Activated T-cell treated with anti-CD3 and anti-CD28 coated beads, Interleukin-2, amount 50 U/mL, for 72 hours (primary cell): ENCODE results near the gene WDR77. TPM values are rescaled to one million over a fixed set of nuclear protein-coding genes. Genes with fewer than 3 reads are reported as not detected.

Source experiments
- ATAC-seq, 2 donors: fragments of 150-1000 bp; cut with Tn5 transposase; replicated peaks in 1 of 2; 2 replicates each; pipeline ENCODE4 v1.10.0; 2021; ENCODE audit warnings: moderate library complexity in 2 of 2, mild to moderate bottlenecking in 1 of 2
- DNase-seq, 2 donors: peaks; one replicate each; pipeline ENCODE4 v3.0.0; 2021 to 2022; ENCODE audit warnings: mixed read lengths in 1 of 2
- H3K27ac Mint-ChIP-seq: one replicate; pipeline ENCODE4 v1.8.0; 2022; ENCODE audit warnings: mild to moderate bottlenecking, moderate library complexity, mixed read lengths
- H3K27me3 Mint-ChIP-seq: one replicate; pipeline ENCODE4 v1.8.0; 2022; ENCODE audit warnings: low read depth, mixed read lengths
- H3K36me3 Mint-ChIP-seq, 2 donors: one replicate each; pipeline ENCODE4 v1.8.0; 2022; ENCODE audit warnings: mixed read lengths in 2 of 2, mild to moderate bottlenecking in 1 of 2; ENCODE audit not compliant: insufficient read depth in 2 of 2
- H3K4me1 Mint-ChIP-seq: one replicate; pipeline ENCODE4 v1.8.0; 2022; ENCODE audit warnings: low read depth, mixed read lengths
- H3K4me3 Mint-ChIP-seq, 2 donors: one replicate each; pipeline ENCODE4 v1.8.0; 2022; ENCODE audit warnings: mild to moderate bottlenecking in 2 of 2, mixed read lengths in 2 of 2, moderate library complexity in 2 of 2
- H3K9me3 Mint-ChIP-seq, 2 donors: one replicate each; pipeline ENCODE4 v1.8.0; 2022; ENCODE audit warnings: mixed read lengths in 2 of 2
- total RNA-seq, 2 donors: library from RNA; stranded (reverse); gene quantifications; one replicate each; pipeline ENCODE4 v1.2.3, GENCODE V29; 2022

The WDR77 gene
- total RNA-seq, 2 donors from 2014 or later, result 15.7 to 21.5 TPM

GRCh38 chr1:111412839-111413238 lies 36.2 kb downstream of the WDR77 start:
- H3K4me1 Mint-ChIP-seq, result no peaks in the 10 kb centered on the region
- H3K4me3 Mint-ChIP-seq, result no peak overlapping the region
- no peaks in the 10 kb centered on the region for H3K9me3 Mint-ChIP-seq
- ATAC-seq (no peak), DNase-seq (no peak)
- H3K27ac Mint-ChIP-seq, result no peak overlapping the region
- no peaks in the 10 kb centered on the region for H3K36me3 Mint-ChIP-seq
- no peaks in the 10 kb centered on the region for H3K27me3 Mint-ChIP-seq

- Mint-ChIP-seq H3K4me3 (no peak overlapping the region), H3K27me3 (no peaks in the 10 kb centered on the region), H3K36me3 (no peaks in the 10 kb centered on the region), H3K9me3 (no peaks in the 10 kb centered on the region), H3K4me1 (peaks cover 40% of the 10 kb centered on the region), H3K27ac (no peak overlapping the region)
- DNase-seq (no peak), ATAC-seq (no peak)
These were observed 41.8 kb downstream of the WDR77 start for GRCh38 chr1:111407301-111407700.

GRCh38 chr1:111406321-111406768 lies 42.7 kb downstream of the WDR77 start:
- Mint-ChIP-seq H3K4me1 (peaks cover 48% of the 10 kb centered on the region), H3K9me3 (no peaks in the 10 kb centered on the region), H3K4me3 (peak overlapping the region; percentile 7 to 66), H3K36me3 (no peaks in the 10 kb centered on the region), H3K27me3 (no peaks in the 10 kb centered on the region), H3K27ac (no peak overlapping the region)
- ATAC-seq (peak; percentile 75 to 83), DNase-seq (peak; percentile 25 to 27)

- Mint-ChIP-seq H3K4me3 (no peak overlapping the region), H3K4me1 (peaks cover 55% of the 10 kb centered on the region), H3K9me3 (no peaks in the 10 kb centered on the region), H3K36me3 (no peaks in the 10 kb centered on the region), H3K27ac (no peak overlapping the region), H3K27me3 (no peaks in the 10 kb centered on the region)
- DNase-seq (no peak), ATAC-seq (no peak)
These were observed 44.5 kb downstream of the WDR77 start for GRCh38 chr1:111404588-111404987.

GRCh38 chr1:111402083-111402482 lies 47.0 kb downstream of the WDR77 start:
- ATAC-seq (peak; percentile 85 to 94), DNase-seq (peak; percentile 21 to 33)
- Mint-ChIP-seq H3K36me3 (no peaks in the 10 kb centered on the region), H3K27ac (peak overlapping the region; percentile 77), H3K4me3 (peak overlapping the region; percentile 65 to 75), H3K9me3 (peaks cover 0 to 2% of the 10 kb centered on the region in 2 donors), H3K4me1 (peaks cover 52% of the 10 kb centered on the region), H3K27me3 (no peaks in the 10 kb centered on the region)

GRCh38 chr1:111399792-111400610 lies 49.1 kb downstream of the WDR77 start:
- no peaks in the 10 kb centered on the region for H3K36me3 Mint-ChIP-seq

GRCh38 chr1:111392460-111392945 lies 56.6 kb downstream of the WDR77 start:
- no peaks in the 10 kb centered on the region for H3K36me3 Mint-ChIP-seq
- ATAC-seq (no peak), DNase-seq (no peak)

More at GRCh38 chr1:111399792-111400610, 49.1 kb downstream of the WDR77 start:
- DNase-seq, result peak; percentile 47 to 50
- H3K27me3 Mint-ChIP-seq, result no peaks in the 10 kb centered on the region
- ATAC-seq, result no peak
- H3K4me3 Mint-ChIP-seq, result peak overlapping the region; percentile 2 to 6
- peaks cover 31% of the 10 kb centered on the region for H3K4me1 Mint-ChIP-seq
- H3K9me3 Mint-ChIP-seq, result peaks cover 0 to 2% of the 10 kb centered on the region in 2 donors
- H3K27ac Mint-ChIP-seq, result no peak overlapping the region

GRCh38 chr1:111392042-111392441 lies 57.0 kb downstream of the WDR77 start:
- H3K36me3 Mint-ChIP-seq, result no peaks in the 10 kb centered on the region
- H3K27ac Mint-ChIP-seq, result no peak overlapping the region
- DNase-seq (no peak), ATAC-seq (no peak)
- H3K4me1 Mint-ChIP-seq, result peaks cover 1% of the 10 kb centered on the region
- H3K9me3 Mint-ChIP-seq, result no peaks in the 10 kb centered on the region
- no peaks in the 10 kb centered on the region for H3K27me3 Mint-ChIP-seq
- H3K4me3 Mint-ChIP-seq, result no peak overlapping the region

More at GRCh38 chr1:111392460-111392945, 56.6 kb downstream of the WDR77 start:
- Mint-ChIP-seq H3K9me3 (no peaks in the 10 kb centered on the region), H3K4me3 (no peak overlapping the region), H3K4me1 (no peaks in the 10 kb centered on the region), H3K27ac (no peak overlapping the region), H3K27me3 (no peaks in the 10 kb centered on the region)

Other genes starting within 250 kb of the WDR77 start
- 100 to 1,000 TPM; 134 to 165 TPM for gene DENND2D, start 248.6 kb downstream of the WDR77 start, total RNA-seq
- gene CHI3L2, start 221.5 kb downstream of the WDR77 start, total RNA-seq, result 10 to 100 TPM in 1 of 2 donors, 1 to 10 TPM in 1; 9.0 to 10.6 TPM
- not detected for gene CHIA, start 158.4 kb downstream of the WDR77 start, total RNA-seq
- 1 to 10 TPM; 5.1 to 7.2 TPM for gene OVGP1, start 21.5 kb downstream of the WDR77 start, total RNA-seq
- 100 to 1,000 TPM; 203 to 245 TPM for gene ATP5PB, start 208 bp upstream of the WDR77 start, total RNA-seq
- 10 to 100 TPM; 11.4 to 11.7 TPM for gene C1orf162, start 24.7 kb upstream of the WDR77 start, total RNA-seq
- under 1 TPM in 1 of 2 donors, not detected in 1; 0.58 TPM for gene ADORA3, start 54.4 kb upstream of the WDR77 start, total RNA-seq
- not detected for gene TMIGD3, start 54.4 kb upstream of the WDR77 start, total RNA-seq
- gene RAP1A, start 170.5 kb upstream of the WDR77 start, total RNA-seq, result 100 to 1,000 TPM; 216 TPM